T-helper 1 cell treated with Interleukin-12 subunit alpha and Interleukin-12 subunit beta and Interleukin-4 antibody, amounts not matched to agents 30 μg/mL and 1 μg/mL, for 36 hours (primary cell): ENCODE measurements around the gene TRIM17.

Experiments
- H3K27ac Mint-ChIP-seq: one replicate; pipeline ENCODE4 v1.8.0; 2021; ENCODE audit warnings: mild to moderate bottlenecking, mixed read lengths
- H3K27me3 Mint-ChIP-seq: one replicate; pipeline ENCODE4 v1.8.0; 2021; ENCODE audit warnings: low read depth, mixed read lengths
- H3K36me3 Mint-ChIP-seq: one replicate; pipeline ENCODE4 v1.8.0; 2021; ENCODE audit warnings: low read depth, mixed read lengths
- H3K4me1 Mint-ChIP-seq: one replicate; pipeline ENCODE4 v1.8.0; 2021; ENCODE audit warnings: low read depth, mixed read lengths
- H3K4me3 Mint-ChIP-seq: one replicate; pipeline ENCODE4 v1.8.0; 2021; ENCODE audit warnings: mild to moderate bottlenecking, moderate library complexity, mixed read lengths
- H3K9me3 Mint-ChIP-seq: one replicate; pipeline ENCODE4 v1.8.0; 2021; ENCODE audit warnings: mixed read lengths

The TRIM17 gene

DNA sequence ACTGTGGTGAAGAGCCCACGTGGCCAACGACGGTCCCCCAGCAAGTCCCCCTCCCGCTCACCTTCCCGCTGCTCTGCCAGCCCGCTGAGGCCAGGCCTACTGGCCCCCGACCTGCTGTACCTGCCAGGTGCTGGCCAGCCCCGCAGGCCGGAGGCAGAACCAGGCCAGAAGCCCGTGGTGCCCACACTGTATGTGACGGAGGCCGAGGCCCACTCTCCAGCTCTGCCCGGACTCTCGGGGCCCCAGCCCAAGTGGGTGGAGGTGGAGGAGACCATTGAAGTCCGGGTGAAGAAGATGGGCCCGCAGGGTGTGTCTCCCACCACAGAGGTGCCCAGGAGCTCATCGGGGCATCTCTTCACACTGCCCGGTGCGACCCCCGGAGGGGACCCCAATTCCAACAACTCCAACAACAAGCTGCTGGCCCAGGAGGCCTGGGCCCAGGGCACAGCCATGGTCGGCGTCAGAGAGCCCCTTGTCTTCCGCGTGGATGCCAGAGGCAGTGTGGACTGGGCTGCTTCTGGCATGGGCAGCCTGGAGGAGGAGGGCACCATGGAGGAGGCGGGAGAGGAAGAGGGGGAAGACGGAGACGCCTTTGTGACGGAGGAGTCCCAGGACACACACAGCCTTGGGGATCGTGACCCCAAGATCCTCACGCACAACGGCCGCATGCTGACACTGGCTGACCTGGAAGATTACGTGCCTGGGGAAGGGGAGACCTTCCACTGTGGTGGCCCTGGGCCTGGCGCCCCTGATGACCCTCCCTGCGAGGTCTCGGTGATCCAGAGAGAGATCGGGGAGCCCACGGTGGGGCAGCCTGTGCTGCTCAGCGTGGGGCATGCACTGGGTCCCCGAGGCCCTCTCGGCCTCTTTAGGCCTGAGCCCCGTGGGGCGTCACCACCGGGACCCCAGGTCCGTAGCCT is 56.8 kb downstream of the TRIM17 start:
- H3K4me1 Mint-ChIP-seq, result no peaks in the 10 kb centered on the region
- no peaks in the 10 kb centered on the region for H3K36me3 Mint-ChIP-seq
- no peaks in the 10 kb centered on the region for H3K9me3 Mint-ChIP-seq
- no peak overlapping the region for H3K4me3 Mint-ChIP-seq
- no peak overlapping the region for H3K27ac Mint-ChIP-seq
- no peaks in the 10 kb centered on the region for H3K27me3 Mint-ChIP-seq

GRCh38 chr1:228358764-228359612 is 57.7 kb downstream of the TRIM17 start:
- Mint-ChIP-seq H3K27me3 (no peaks in the 10 kb centered on the region), H3K36me3 (no peaks in the 10 kb centered on the region), H3K27ac (no peak overlapping the region), H3K4me1 (no peaks in the 10 kb centered on the region), H3K4me3 (no peak overlapping the region), H3K9me3 (no peaks in the 10 kb centered on the region)

DNA sequence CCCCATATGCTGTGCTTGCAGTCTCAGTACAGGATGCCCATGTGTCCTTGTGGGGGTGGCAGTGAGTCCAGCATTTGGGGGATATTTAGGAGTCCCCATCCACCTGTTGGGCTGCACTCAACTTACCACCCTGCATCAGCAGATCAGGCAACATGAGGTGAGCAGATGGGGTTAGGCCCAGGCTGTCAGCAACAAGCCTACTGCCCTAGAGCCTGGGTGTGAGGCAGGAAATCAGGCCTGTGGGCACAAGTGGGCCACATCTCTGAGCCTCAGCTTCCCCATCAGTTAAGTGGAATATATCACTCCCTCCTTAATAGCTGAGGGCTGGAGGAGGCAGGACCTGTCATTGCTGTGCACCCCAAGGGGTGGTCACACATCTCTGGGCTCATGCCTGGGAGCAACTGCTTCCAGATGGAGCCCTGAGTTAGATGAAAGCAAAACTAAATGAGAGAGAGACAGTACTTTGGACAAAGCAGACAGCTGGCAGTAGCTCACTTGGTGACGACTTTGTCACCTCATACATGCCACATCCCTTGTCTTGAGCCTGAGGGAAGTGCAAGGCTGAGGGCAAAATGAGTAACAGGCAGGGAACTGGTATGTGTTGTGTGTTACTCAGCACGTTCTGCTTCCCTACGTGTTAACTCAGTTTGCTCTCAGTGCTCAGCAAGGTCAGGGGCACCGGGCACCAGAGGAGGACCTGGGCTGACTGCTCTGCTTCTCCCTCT is 58.5 kb downstream of the TRIM17 start:
- Mint-ChIP-seq H3K27me3 (no peaks in the 10 kb centered on the region), H3K4me3 (no peak overlapping the region), H3K36me3 (no peaks in the 10 kb centered on the region), H3K9me3 (no peaks in the 10 kb centered on the region), H3K4me1 (no peaks in the 10 kb centered on the region), H3K27ac (no peak overlapping the region)
